Psoas muscle (tissue), 8 donors: ENCODE results near the gene ALDH3A2. TPM values are rescaled to one million over a fixed set of nuclear protein-coding genes. Genes with fewer than 3 reads are reported as not detected.

Experiments used
- ATAC-seq, 4 donors: fragments of 200-7000 bp; cut with Tn5 transposase; one replicate each; pipeline ENCODE4 v1.9.1; 2020; ENCODE audit warnings: moderate library complexity in 3 of 4, mild to moderate bottlenecking in 2 of 4
- DNase-seq, 2 donors: peaks; one replicate each; pipeline ENCODE4 v3.0.0-alpha.2; 2020
- H3K27ac ChIP-seq: fragments of 200-600 bp; one replicate; pipeline ENCODE4 v1.8.0; 2022
- H3K27me3 ChIP-seq, 3 donors: fragments of 200-600 bp in 1 of 3; one replicate each; pipeline versions ENCODE4 v1.6.1 to v1.8.0; 2013 to 2022; ENCODE audit warnings: low read length in 2 of 3, mild to moderate bottlenecking in 2 of 3, moderate library complexity in 1 of 3; ENCODE audit not compliant: insufficient read depth in 3 of 3
- H3K36me3 ChIP-seq, 2 donors: fragments of 200-600 bp in 1 of 2; one replicate each; pipeline versions ENCODE4 v1.6.1 to v1.8.0; 2013 to 2022; ENCODE audit warnings: low read depth in 1 of 2, mild to moderate bottlenecking in 1 of 2, moderate library complexity in 1 of 2; ENCODE audit not compliant: insufficient read depth in 1 of 2
- H3K4me1 ChIP-seq: fragments of 200-600 bp; one replicate; pipeline ENCODE4 v1.8.0; 2022
- H3K4me3 ChIP-seq: fragments of 200-600 bp; one replicate; pipeline ENCODE4 v1.8.0; 2022; ENCODE audit warnings: mild to moderate bottlenecking
- H3K9me3 ChIP-seq: fragments of 200-600 bp; one replicate; pipeline ENCODE4 v1.8.0; 2022
- WGBS, 3 donors: extraction: QIAGEN DNeasy Blood & Tissue Kit; methylation state at CpG; one replicate each; pipeline versions ENCODE4 v1.1.6 to v1.1.7; 2013; 5-methylcytosine and 5-hydroxymethylcytosine counted together
- intact Hi-C, 2 donors: fragments of 100-400 bp; cut with DNase I; formaldehyde crosslinking; loops; one replicate each; pipeline versions ENCODE4 v1.11.0 to v1.14.2; 2022
- polyA plus RNA-seq, 3 donors: library from polyadenylated mRNA; stranded (reverse); fragments of 200-250 nt; gene quantifications; one replicate each; pipeline ENCODE4 v1.2.3, GENCODE V29; 2013
- total RNA-seq, 4 donors: library from RNA; stranded (reverse); fragmentation: NEBNext Ultra II Directional in 2 of 4; extraction: Animal tissue kit (Norgen Biotek cat#: 25700) in 2 of 4; gene quantifications; one replicate each; pipeline versions ENCODE4 v1.2.1 to v1.2.4, GENCODE V29; 2021 to 2023
- TF ChIP-seq, protein P1 (sequence below): fragments of 200-600 bp; IDR thresholded peaks from one replicate; pipeline ENCODE4 v1.8.0; 2022; ENCODE audit warnings: antibody characterized with exemption
- donor health status: healthy with polysubstance abuse.
- donor health status: DM: no; HTN: no; CAD: no; lungs with moderate emphysema.
- donor health status: Bipolar disorder and iron deficiency.
- donor health status: healthy.
- donor health status: DM: yes; HTN: yes; CAD: no.
- donor health status: DM: no; HTN: no; CAD: no.
- donor health status: DM: no; HTN: no; CAD: no.
- donor health status: DM: yes; HTN: yes; CAD: no.

Gene ALDH3A2
- total and polyA plus RNA-seq, 7 donors = 32.9 to 229 (median 78.1) TPM

DNA sequence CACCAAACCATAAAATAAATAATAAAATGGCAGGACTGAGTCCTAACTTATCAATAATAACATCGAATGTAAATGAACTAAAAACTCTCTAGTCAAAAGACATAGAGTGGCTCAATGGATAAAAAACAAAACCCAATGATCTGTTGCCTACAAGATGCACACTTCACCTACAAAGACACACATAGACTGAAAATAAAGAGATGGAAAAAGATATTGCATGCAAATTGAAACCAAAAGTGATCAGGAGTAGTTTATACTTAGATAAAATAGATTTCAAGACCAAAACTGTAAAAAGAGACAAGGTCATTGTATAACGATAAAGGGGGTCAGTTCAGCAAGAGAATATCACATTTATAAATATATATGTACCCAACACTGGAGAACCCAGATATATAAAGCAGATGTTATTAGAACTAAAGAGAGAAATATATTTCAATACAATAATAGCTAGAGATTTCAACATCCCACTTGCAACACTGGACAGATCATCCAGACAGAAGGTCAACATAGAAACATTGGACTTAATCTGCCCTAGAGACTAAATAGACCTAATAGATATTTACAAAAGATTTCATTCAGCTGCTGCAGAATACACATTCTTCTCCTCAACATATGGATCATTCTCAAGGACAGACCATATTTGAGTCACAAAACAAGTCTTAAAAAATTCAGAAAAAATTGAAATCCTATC, 38.0 kb downstream of the ALDH3A2 start:
- no peak for ATAC-seq
- Histone ChIP-seq H3K4me3 (no peak overlapping the region), H3K27ac (no peak overlapping the region), H3K9me3 (no peaks in the 10 kb centered on the region), H3K4me1 (no peaks in the 10 kb centered on the region), H3K36me3 (no peaks in the 10 kb centered on the region), H3K27me3 (no peaks in the 10 kb centered on the region)
- intact Hi-C loops = no loop called here
- no peak for DNase-seq
- WGBS, 3 donors = 96 to 97% (median 97%) methylated on average over 2 of the region's 2 CpGs
- TF ChIP-seq, protein P1, sequence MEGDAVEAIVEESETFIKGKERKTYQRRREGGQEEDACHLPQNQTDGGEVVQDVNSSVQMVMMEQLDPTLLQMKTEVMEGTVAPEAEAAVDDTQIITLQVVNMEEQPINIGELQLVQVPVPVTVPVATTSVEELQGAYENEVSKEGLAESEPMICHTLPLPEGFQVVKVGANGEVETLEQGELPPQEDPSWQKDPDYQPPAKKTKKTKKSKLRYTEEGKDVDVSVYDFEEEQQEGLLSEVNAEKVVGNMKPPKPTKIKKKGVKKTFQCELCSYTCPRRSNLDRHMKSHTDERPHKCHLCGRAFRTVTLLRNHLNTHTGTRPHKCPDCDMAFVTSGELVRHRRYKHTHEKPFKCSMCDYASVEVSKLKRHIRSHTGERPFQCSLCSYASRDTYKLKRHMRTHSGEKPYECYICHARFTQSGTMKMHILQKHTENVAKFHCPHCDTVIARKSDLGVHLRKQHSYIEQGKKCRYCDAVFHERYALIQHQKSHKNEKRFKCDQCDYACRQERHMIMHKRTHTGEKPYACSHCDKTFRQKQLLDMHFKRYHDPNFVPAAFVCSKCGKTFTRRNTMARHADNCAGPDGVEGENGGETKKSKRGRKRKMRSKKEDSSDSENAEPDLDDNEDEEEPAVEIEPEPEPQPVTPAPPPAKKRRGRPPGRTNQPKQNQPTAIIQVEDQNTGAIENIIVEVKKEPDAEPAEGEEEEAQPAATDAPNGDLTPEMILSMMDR = no peak

DNA sequence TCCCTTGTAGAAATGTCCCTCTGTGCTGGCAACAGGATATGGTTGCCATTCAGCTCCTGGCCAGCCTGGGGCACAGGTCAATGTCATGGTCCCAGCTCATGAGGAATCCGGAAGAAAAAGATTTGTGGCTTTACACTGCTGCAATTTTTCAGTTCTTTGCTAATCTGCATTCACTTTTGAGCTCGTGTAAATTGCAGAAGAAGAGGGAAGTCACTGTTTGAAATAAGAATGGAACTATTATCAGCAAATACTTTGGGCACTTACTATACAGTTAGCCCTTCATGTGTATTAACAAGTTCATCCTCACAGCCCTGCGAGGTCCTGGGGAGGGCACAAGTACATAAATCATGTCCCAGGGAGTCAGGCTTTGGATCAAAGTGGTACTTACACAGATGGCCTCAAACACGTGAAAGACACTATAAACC, 53.7 kb downstream of the ALDH3A2 start:
- no peaks in the 10 kb centered on the region for H3K9me3 ChIP-seq
- no peak overlapping the region for H3K27ac ChIP-seq
- H3K4me3 ChIP-seq = no peak overlapping the region
- no peaks in the 10 kb centered on the region for H3K36me3 ChIP-seq
- TF ChIP-seq, protein P1 = no peak
- DNase-seq = no peak
- no peak for ATAC-seq
- H3K27me3 ChIP-seq = no peaks in the 10 kb centered on the region
- WGBS, 3 donors = 60 to 65% (median 64%) methylated on average over 4 of the region's 4 CpGs
- no peaks in the 10 kb centered on the region for H3K4me1 ChIP-seq
- intact Hi-C loops = no loop called here

DNA sequence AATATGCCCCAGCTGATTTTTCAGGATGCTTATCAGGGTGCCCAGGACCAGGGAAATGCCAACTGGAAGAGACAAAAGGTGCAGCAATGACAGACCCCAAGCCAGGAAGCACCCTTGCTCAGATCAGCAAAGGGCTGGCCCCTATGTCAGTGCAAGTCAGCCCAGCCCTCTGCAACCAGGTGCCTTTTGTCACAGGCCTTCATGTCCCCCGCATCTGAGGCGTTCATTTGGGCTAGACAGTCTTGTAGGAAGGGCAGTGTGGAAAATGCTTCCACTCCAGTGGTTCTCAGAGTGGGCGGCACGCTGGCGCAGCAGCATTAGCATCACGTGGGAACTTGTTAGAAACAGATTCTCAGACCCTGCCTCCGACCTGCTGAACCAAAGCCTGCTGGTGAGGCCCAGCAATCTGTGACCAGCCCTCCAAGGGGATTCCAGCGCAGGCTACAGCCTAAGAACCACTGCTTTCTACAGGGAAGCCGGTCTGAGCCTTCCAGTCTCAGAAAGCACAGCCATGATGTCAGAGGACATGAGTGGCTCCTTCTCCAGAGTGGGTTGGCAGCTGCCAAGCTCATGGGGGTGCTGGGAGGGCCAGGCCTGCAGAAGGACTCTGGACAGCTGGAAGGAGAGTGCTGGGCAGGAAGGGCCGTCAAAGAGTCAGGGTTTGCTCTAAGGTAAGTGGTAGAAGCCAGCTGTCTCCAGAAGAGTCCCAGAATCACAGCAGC, 54.7 kb downstream of the ALDH3A2 start:
- Histone ChIP-seq H3K4me1 (no peaks in the 10 kb centered on the region), H3K9me3 (no peaks in the 10 kb centered on the region), H3K27me3 (no peaks in the 10 kb centered on the region), H3K4me3 (no peak overlapping the region), H3K36me3 (no peaks in the 10 kb centered on the region), H3K27ac (peak overlapping the region; percentile 48)
- DNase-seq (no peak), ATAC-seq (peak; percentile 15 to 47 (median 35))
- TF ChIP-seq, protein P1 = no peak
- intact Hi-C loops = no loop called here
- WGBS, 3 donors = 54 to 64% (median 60%) methylated on average over 10 of the region's 10 CpGs

DNA sequence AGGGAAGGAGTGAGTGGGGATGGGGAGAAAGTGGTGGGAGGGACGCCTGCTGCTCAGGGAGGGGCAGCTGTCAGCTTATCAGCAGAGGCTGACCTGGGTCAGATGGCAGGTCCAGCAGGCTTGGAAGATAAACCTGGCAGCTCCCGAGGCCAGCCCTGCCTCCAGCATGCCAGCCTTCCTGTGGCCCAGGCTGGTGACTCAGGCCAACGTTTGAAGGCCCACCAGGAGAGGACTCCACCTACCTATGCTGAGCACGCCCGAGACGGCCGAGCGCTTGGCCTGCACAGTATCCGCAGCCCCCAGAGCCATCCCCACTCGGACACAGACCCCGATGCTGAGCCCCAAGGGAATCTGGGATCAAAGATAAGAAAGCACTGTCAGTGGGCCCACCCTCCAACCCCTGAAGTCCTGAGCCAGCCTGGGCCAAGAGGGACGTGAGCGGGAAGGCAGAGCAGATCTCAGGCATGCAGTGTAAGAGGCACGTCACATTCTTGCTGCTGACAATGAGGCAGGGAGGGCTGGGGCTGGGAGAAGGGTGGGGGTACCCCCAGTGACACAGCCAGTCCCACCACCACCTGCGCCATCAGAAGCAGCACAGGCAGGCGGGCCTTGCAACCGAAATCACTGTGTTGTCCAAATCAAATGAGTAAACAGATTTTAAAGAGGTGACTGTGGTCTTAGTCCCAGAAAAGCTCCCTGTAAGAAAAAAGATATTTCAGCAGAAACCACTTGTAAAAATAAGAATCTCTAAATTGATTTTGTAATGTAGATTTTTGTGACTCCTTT, 55.5 kb downstream of the ALDH3A2 start:
- TF ChIP-seq, protein P1 = no peak
- intact Hi-C loops = no loop called here
- peak in 1 of 2 donors; percentile 52 for DNase-seq
- ATAC-seq = peak; percentile 52 to 82 (median 70)
- Histone ChIP-seq H3K27ac (peak overlapping the region; percentile 48), H3K36me3 (no peaks in the 10 kb centered on the region), H3K27me3 (no peaks in the 10 kb centered on the region), H3K4me1 (no peaks in the 10 kb centered on the region), H3K9me3 (no peaks in the 10 kb centered on the region), H3K4me3 (no peak overlapping the region)
- WGBS, 3 donors = 55 to 64% (median 61%) methylated on average over 17 of the region's 17 CpGs
